ENCODE measurements around the gene CXCR4.

The CXCR4 gene

DNA sequence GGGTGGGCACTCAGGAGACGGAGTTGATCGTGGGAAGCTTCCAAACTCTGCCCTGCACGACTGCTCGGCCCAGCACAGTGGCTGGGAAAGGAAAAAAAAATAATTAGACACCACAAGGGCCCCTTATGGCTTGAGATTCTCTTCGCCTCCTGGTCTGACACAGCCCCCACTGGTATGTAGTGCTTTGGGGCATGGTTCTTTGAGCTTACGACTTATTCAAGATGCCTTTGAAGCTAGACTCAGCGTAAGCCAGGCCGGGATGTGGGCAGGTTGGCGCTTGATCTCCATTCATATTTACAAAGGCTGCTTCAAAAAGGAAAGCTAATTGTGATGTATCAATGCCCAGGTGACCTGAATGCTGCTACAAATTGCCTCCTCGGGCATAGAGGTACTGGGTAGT lies 50.5 kb downstream of the CXCR4 start:
- H3K4me3 ChIP-seq (replicated peaks; ENCODE audit: low read depth, low read length) = no peak overlapping the region
- no peak for DNase-seq (ENCODE audit: low read depth)
- TF ChIP-seq, protein P1, sequence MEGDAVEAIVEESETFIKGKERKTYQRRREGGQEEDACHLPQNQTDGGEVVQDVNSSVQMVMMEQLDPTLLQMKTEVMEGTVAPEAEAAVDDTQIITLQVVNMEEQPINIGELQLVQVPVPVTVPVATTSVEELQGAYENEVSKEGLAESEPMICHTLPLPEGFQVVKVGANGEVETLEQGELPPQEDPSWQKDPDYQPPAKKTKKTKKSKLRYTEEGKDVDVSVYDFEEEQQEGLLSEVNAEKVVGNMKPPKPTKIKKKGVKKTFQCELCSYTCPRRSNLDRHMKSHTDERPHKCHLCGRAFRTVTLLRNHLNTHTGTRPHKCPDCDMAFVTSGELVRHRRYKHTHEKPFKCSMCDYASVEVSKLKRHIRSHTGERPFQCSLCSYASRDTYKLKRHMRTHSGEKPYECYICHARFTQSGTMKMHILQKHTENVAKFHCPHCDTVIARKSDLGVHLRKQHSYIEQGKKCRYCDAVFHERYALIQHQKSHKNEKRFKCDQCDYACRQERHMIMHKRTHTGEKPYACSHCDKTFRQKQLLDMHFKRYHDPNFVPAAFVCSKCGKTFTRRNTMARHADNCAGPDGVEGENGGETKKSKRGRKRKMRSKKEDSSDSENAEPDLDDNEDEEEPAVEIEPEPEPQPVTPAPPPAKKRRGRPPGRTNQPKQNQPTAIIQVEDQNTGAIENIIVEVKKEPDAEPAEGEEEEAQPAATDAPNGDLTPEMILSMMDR (IDR thresholded peaks at IDR 0.05; ENCODE audit: low read length, missing control alignments) = no peak

DNA sequence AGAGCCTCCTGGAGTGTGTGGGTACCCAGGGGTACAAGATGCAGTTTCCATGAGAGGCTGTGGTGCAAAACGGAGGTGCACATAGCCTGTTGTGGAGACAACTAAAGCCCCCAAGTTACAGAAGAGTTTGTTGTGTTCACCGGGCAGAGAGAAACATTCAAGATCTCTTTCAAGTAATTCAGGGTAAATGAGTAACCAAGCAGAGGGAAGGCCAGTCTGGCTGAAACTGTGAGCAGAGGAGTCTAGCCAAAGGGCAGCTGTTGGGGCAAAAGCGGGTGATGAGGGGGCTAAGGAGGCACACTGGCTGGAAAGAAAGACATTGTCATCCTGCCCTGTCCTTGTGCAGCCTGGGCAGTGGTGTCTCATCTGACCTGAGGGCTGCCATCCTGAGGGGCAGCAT lies 52.0 kb downstream of the CXCR4 start:
- TF ChIP-seq, protein P1 (IDR thresholded peaks at IDR 0.05; ENCODE audit: low read length, missing control alignments) = no peak
- DNase-seq (ENCODE audit: low read depth) = no peak
- no peak overlapping the region for H3K4me3 ChIP-seq (replicated peaks; ENCODE audit: low read depth, low read length)

DNA sequence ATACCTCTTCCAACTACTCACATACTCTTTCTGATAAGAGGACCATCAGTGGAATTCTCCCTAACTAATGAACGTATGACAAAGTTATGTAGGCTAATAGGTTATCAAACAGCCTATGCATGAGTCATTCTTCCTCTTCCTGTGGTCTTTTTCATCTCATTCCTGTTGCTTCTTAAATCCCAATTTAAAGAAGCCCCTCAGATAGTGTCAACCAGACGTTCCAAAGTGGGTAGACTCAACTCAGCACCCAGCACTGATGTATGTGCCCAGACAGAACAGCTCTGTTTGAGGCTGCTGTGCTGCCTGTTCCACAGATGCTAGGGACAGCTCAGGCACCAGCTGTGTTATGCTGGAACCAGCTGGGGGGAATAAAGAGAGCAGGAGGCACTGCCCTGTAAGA lies 52.6 kb downstream of the CXCR4 start:
- no peak overlapping the region for H3K4me3 ChIP-seq (replicated peaks; ENCODE audit: low read depth, low read length)
- TF ChIP-seq, protein P1 (IDR thresholded peaks at IDR 0.05; ENCODE audit: low read length, missing control alignments) = no peak
- peak; percentile 3 for DNase-seq (ENCODE audit: low read depth)
